Gastrocnemius medialis (tissue), 4 donors: ENCODE measurements around the gene TXLNB.

Experiments used
- CTCF ChIP-seq, 5 experiments: fragments of 450-650 bp in 3 of 5; fragments of 200-600 bp in 2 of 5; sonication (generic) in 2 of 5; IDR thresholded peaks in 4 of 5; conservative IDR thresholded peaks in 1 of 5; 1 replicate in 4 of 5; 2 replicates in 1 of 5; pipeline ENCODE4 v1.5.1; 2016 to 2019; ENCODE audit warnings: antibody characterized with exemption in 5 of 5, mild to moderate bottlenecking in 3 of 5, moderate library complexity in 3 of 5
- POLR2A ChIP-seq, 2 donors: fragments of 450-650 bp; IDR thresholded peaks; one replicate each; pipeline ENCODE4 v1.6.1; 2017; ENCODE audit warnings: antibody characterized with exemption in 2 of 2, mild to moderate bottlenecking in 2 of 2, moderate library complexity in 2 of 2

GRCh38 chr6:139242457-139243240 is 49.1 kb downstream of the TXLNB start:
- TF ChIP-seq CTCF (IDR thresholded peaks at IDR 0.05 in 4 of 5, conservative IDR thresholded peaks at IDR 0.05 in 1 of 5) (no peak), POLR2A (IDR thresholded peaks at IDR 0.05) (no peak)
